ENCODE results near the gene ACD.

- no peak for TF ChIP-seq POLR2A (IDR thresholded peaks at IDR 0.05)
- TF ChIP-seq, protein P1, sequence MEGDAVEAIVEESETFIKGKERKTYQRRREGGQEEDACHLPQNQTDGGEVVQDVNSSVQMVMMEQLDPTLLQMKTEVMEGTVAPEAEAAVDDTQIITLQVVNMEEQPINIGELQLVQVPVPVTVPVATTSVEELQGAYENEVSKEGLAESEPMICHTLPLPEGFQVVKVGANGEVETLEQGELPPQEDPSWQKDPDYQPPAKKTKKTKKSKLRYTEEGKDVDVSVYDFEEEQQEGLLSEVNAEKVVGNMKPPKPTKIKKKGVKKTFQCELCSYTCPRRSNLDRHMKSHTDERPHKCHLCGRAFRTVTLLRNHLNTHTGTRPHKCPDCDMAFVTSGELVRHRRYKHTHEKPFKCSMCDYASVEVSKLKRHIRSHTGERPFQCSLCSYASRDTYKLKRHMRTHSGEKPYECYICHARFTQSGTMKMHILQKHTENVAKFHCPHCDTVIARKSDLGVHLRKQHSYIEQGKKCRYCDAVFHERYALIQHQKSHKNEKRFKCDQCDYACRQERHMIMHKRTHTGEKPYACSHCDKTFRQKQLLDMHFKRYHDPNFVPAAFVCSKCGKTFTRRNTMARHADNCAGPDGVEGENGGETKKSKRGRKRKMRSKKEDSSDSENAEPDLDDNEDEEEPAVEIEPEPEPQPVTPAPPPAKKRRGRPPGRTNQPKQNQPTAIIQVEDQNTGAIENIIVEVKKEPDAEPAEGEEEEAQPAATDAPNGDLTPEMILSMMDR (IDR thresholded peaks at IDR 0.05), result no peak
Observed at GRCh38 chr16:67613808-67614207, 46.3 kb downstream of the ACD start.

Data from testis (tissue), 2 donors.